ENCODE measurements around the gene ADSS2.

GRCh38 chr1:244444854-244445253 lies 6.9 kb downstream of the ADSS2 start:
- TF ChIP-seq CTCF (IDR thresholded peaks at IDR 0.05): no peak
- no peak for TF ChIP-seq POLR2A (IDR thresholded peaks at IDR 0.05)

Data from body of pancreas (tissue), 4 donors.